Measurements from ENCODE around the gene DRP2. TPM values are rescaled to one million over a fixed set of nuclear protein-coding genes. Genes with fewer than 3 reads are reported as not detected.
"Not testable (repeated sequence)": the region's sequence is repeated elsewhere in the genome, so short reads cannot be mapped to it uniquely, and the experiment has no call there.

Gene DRP2, protein sequence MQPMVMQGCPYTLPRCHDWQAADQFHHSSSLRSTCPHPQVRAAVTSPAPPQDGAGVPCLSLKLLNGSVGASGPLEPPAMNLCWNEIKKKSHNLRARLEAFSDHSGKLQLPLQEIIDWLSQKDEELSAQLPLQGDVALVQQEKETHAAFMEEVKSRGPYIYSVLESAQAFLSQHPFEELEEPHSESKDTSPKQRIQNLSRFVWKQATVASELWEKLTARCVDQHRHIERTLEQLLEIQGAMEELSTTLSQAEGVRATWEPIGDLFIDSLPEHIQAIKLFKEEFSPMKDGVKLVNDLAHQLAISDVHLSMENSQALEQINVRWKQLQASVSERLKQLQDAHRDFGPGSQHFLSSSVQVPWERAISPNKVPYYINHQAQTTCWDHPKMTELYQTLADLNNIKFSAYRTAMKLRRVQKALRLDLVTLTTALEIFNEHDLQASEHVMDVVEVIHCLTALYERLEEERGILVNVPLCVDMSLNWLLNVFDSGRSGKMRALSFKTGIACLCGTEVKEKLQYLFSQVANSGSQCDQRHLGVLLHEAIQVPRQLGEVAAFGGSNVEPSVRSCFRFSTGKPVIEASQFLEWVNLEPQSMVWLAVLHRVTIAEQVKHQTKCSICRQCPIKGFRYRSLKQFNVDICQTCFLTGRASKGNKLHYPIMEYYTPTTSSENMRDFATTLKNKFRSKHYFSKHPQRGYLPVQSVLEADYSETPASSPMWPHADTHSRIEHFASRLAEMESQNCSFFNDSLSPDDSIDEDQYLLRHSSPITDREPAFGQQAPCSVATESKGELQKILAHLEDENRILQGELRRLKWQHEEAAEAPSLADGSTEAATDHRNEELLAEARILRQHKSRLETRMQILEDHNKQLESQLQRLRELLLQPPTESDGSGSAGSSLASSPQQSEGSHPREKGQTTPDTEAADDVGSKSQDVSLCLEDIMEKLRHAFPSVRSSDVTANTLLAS
- under 1 TPM; 0.30 to 0.66 (median 0.42) TPM for total RNA-seq

DNA sequence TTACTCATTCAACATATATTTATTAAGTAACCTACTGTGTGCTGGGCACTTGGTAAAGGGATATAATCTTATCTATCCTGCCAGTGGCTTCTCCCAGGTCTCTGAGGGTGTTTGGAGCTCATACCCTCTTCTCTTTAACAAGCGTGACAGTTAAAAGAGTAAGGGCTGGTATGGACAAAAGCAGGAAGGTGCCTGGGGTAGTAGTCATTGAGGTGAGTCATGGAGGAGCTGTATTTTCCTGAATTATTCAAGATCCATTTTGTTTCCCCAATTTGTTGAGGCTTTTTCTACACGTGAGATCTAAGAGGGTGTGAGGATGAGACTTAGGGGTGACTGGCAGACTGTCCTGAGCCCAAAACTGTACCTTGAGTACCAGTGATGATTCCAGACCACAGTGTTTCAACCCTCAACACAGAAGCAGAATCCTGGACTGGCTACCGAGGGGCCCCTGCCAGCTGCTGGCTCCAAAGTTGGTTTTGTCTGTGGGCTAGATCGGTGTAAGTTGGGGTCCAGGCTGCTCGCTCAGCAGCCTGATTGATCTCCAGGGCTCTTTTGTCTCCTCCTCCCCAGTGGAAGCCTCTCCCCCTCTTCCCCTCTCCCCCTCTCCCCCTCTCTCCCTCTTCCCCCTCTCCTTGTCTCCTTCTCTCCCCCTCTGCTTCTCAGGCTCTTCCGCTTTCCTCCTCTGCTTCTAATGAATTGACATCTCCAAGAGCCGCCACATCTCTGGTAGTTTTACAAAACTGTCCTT is at the start of gene DRP2:
Gene DRP2 (plus strand): TSS at position 671 of the 748 bp plus-strand sequence. CDS start 11,862 bp downstream, outside the sequence.
- no peaks in the 10 kb centered on the region for H3K9me3 Mint-ChIP-seq
- DNase-seq (no peak), ATAC-seq (peak in 1 of 2 donors; percentile 15)
- H3K4me3 Mint-ChIP-seq, result peak within 1 kb of the TSS; percentile 19
- peaks cover 5% of the 10 kb centered on the region for H3K4me1 Mint-ChIP-seq (ENCODE audit: low read depth)
- no peaks in the 10 kb centered on the region for H3K27me3 Mint-ChIP-seq (ENCODE audit: low read depth)
- no peaks in the 10 kb centered on the region for H3K36me3 Mint-ChIP-seq (ENCODE audit: insufficient read depth)

DNA sequence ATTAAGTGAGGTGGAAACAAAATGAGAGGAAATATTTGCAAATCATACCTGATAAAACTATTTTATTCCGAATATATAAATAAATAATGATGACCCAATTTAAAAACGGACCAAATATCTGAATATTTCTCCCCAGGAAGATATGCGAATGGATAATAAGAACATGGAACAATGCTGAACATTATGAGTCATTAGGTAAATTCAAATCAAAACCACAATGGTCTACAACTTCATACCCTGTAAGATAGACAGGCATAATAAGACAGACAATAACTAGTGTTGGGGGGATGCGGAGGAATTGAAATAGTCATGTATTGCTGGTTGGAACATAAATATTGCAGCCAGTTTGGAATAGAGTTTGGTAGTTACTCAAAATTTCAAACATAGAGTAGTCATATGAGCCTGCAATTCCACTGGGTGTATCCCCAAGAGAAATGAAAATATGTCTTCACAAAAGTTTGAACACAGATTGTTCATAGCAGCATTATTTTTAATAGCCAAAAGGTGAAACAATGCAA is 47.6 kb upstream of the DRP2 start:
- H3K9me3 Mint-ChIP-seq, result no peaks in the 10 kb centered on the region
- H3K4me3 Mint-ChIP-seq, result no peak overlapping the region
- no peaks in the 10 kb centered on the region for H3K4me1 Mint-ChIP-seq (ENCODE audit: low read depth)
- no peaks in the 10 kb centered on the region for H3K36me3 Mint-ChIP-seq (ENCODE audit: insufficient read depth)
- no peaks in the 10 kb centered on the region for H3K27me3 Mint-ChIP-seq (ENCODE audit: low read depth)
- ATAC-seq (no peak), DNase-seq (no peak)

DNA sequence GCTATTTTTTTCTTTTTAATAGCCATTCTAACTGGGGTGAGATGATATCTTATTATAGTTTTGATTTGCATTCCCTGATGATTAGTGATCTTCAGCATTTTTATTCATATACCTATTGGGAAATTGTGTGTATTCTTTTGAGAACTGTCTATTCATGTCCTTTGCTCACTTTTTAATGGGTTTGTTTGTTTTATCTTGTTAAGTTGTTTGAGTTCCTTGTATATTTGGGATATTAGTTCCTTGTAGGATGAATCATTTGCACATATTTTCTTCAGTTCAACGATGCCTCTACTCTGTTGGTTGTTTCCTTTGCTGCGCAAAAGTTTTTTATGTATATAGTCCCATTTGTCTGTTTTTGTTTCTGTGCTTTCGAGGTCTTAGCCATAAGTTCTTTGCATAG is 43.1 kb upstream of the DRP2 start:
- Mint-ChIP-seq H3K36me3 (ENCODE audit: insufficient read depth) (no peaks in the 10 kb centered on the region), H3K9me3 (no peaks in the 10 kb centered on the region), H3K4me1 (ENCODE audit: low read depth) (no peaks in the 10 kb centered on the region), H3K27me3 (ENCODE audit: low read depth) (no peaks in the 10 kb centered on the region), H3K4me3 (no peak overlapping the region)
- DNase-seq, result no peak
- ATAC-seq, result no peak

DNA sequence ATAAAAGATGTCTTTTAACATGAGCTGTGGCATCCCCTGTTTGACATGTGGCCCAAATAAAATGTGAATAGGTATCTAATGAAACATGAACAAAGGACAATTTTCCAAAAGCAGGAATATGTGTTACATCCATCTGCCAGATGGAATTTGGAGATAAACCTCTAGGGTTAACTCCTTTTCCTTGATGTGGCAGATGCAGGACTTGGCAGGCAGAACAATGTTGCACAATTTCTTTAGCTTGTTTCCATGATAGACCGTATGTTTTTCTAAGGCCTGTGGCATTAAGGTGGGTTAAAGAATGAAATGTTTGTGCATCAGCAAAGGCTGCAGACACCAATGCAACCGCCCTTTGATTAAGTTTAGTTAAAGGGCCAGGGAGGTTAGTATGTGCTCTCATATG is 34.7 kb upstream of the DRP2 start:
- H3K9me3 Mint-ChIP-seq; H3K27me3 Mint-ChIP-seq (ENCODE audit: low read depth); H3K36me3 Mint-ChIP-seq (ENCODE audit: insufficient read depth); ATAC-seq; H3K4me3 Mint-ChIP-seq; DNase-seq; H3K4me1 Mint-ChIP-seq (ENCODE audit: low read depth): not testable (repeated sequence)

DNA sequence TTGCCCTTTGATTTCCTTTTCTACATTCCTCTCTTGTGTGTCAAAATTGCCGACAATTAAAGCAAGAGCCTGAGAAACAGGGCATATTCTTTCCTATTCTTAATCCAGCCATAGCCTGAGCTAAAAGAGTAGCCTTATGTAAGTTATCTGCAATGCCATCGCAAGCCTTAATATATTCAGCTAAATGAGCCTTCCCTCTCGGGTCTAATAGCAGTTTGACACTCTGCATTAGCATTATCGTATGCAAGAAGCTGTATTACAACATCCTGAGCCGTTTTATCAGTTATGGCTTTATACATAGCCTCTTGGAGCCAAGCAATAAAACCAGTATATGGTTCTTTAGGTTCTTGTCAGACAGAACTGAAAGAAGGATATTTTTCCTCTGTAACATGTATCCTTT is 31.6 kb upstream of the DRP2 start:
- not testable (repeated sequence) for H3K9me3 Mint-ChIP-seq; DNase-seq; H3K4me1 Mint-ChIP-seq (ENCODE audit: low read depth); H3K4me3 Mint-ChIP-seq; H3K36me3 Mint-ChIP-seq (ENCODE audit: insufficient read depth); ATAC-seq; H3K27me3 Mint-ChIP-seq (ENCODE audit: low read depth)

DNA sequence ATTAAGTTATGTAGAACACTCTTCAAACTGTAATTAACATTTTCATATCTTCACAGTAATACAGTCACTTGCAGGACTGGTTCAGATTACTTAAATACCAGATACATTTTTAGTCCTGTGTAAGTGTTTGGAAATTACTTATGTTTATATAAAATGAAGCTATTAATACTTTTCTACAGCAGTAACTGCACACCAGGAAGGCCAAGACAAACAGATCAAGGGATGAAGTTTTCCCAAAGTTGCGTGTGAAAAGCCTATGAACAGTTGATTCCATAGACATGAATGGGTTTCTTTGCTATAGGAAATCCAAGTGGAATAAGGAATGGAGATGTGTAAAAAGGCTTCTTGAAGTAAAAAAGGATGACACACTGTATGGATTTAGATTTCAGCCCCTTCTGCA is 28.9 kb upstream of the DRP2 start:
- no peak overlapping the region for H3K4me3 Mint-ChIP-seq
- no peak for DNase-seq
- H3K9me3 Mint-ChIP-seq, result no peaks in the 10 kb centered on the region
- peaks cover 7% of the 10 kb centered on the region for H3K4me1 Mint-ChIP-seq (ENCODE audit: low read depth)
- no peaks in the 10 kb centered on the region for H3K36me3 Mint-ChIP-seq (ENCODE audit: insufficient read depth)
- ATAC-seq, result no peak
- H3K27me3 Mint-ChIP-seq (ENCODE audit: low read depth), result peaks cover 7% of the 10 kb centered on the region

DNA sequence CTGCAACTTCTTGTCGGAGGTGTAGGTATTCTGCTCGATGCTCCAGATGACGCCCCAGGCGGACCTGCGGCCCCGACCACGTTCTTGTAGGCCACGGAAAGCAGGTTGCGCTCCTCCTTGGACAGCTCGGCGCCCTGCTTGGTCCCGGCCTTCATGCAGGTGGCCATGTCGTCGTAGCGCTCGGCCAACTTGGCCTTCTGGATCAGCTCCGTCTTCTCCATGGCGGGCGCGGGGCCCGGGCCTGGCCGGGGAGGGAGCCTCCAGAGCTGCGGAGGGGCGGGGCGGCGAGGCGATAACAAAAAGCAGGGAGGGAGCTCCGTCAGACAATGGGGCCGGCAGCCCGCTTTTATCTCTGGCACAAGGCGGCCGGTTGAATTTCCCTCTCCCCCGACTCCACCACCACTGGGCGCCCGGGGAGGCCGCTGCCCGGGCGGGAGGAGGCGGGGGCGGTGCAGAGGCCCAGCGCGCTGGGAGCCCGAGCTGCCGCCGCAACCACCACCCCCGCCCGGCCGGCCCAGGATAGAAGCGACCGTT is 28.3 kb upstream of the DRP2 start:
- H3K4me1 Mint-ChIP-seq (ENCODE audit: low read depth), result peaks cover 7% of the 10 kb centered on the region
- H3K27me3 Mint-ChIP-seq (ENCODE audit: low read depth), result peaks cover 7% of the 10 kb centered on the region
- DNase-seq (no peak), ATAC-seq (no peak)
- no peak overlapping the region for H3K4me3 Mint-ChIP-seq
- H3K9me3 Mint-ChIP-seq, result no peaks in the 10 kb centered on the region
- H3K36me3 Mint-ChIP-seq (ENCODE audit: insufficient read depth), result no peaks in the 10 kb centered on the region

DNA sequence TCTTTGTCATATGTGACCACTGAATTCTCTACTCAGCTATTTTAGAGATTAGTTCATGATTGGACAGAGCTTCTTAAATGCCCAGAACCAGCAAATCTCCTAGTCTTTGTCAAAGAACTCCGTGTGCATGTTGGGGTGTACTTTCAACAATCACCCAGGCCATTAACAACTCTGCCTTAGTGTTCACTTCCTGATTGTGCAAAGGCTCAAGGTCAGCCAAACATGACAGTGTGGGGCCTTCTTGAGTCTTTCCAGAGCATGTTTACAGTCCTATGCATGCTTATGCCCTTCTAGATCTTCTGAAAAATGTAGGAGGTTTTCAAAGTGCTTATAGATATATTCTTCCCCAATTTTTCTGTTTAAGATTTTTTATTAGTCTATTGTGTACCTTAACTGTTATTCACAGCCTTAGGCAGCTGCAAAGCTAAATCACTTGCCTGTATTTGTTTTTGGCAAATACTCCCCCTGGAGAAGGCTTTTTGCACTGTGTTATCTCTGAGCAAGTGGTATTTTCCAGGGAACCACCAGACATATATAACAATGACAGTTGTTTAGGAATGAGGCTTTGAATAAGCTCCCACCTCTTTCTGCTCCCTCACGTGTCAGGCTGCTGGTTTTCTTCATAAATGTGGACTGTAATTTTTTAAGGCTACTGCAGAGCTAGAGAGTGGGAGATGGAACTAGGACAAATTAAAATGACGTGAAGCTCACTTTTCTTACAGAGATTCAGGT is 24.0 kb upstream of the DRP2 start:
- Mint-ChIP-seq H3K9me3 (no peaks in the 10 kb centered on the region), H3K4me1 (ENCODE audit: low read depth) (no peaks in the 10 kb centered on the region), H3K36me3 (ENCODE audit: insufficient read depth) (no peaks in the 10 kb centered on the region), H3K4me3 (no peak overlapping the region), H3K27me3 (ENCODE audit: low read depth) (peaks cover 7% of the 10 kb centered on the region)
- ATAC-seq (no peak), DNase-seq (no peak)

DNA sequence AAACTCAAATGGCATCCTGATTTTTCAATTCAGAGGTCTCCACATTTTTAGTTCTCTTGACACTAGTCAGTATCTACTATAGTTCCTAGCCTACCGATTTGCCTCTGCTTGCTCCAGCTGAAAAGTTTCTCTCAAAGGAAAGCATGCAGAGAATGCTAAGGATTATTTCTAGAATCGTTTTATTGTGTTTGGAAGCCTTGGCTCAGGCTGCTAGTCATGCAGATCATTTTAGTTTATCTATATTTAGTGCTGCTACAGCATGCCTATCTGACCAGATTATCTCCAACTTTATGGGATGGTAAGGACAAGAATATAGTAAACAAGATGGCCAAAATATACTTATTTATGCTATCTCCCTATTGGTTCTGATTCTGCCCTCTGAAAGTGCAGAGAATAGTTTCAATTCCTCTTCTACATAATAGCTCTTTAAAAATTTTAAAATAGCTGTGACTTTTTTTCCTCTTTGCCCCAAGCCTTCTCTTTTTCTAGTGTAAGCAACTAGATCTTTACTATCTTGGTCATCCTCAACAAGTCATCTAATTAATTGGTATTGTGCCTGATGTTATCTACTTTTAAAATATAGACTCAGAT is 15.7 kb upstream of the DRP2 start:
- ATAC-seq (no peak), DNase-seq (no peak)
- Mint-ChIP-seq H3K27me3 (ENCODE audit: low read depth) (no peaks in the 10 kb centered on the region), H3K36me3 (ENCODE audit: insufficient read depth) (no peaks in the 10 kb centered on the region), H3K9me3 (no peaks in the 10 kb centered on the region), H3K4me3 (no peak overlapping the region), H3K4me1 (ENCODE audit: low read depth) (peaks cover 12% of the 10 kb centered on the region)

DNA sequence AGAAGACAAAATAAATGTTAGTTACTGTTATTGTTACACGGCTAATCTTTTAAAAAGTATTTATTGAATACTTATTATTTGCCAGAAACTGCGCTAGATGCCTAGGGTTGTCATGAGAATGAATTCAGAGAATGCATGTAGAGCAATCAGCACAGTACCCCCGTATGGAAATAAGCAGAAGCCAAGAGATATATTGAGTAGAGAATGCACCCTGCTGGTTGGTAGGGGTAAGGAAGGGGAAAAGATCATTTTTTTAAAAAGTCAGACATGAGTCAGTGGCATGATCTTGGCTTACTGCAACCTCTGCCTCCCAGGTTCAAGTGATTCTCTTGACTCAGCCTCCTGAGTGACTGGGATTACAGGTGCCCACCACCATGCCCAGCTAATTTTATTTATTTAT is 13.1 kb upstream of the DRP2 start:
- Mint-ChIP-seq H3K4me1 (ENCODE audit: low read depth) (peaks cover 14% of the 10 kb centered on the region), H3K27me3 (ENCODE audit: low read depth) (no peaks in the 10 kb centered on the region), H3K4me3 (no peak overlapping the region), H3K36me3 (ENCODE audit: insufficient read depth) (no peaks in the 10 kb centered on the region), H3K9me3 (no peaks in the 10 kb centered on the region)
- peak; percentile 65 to 72 for ATAC-seq
- no peak for DNase-seq

DNA sequence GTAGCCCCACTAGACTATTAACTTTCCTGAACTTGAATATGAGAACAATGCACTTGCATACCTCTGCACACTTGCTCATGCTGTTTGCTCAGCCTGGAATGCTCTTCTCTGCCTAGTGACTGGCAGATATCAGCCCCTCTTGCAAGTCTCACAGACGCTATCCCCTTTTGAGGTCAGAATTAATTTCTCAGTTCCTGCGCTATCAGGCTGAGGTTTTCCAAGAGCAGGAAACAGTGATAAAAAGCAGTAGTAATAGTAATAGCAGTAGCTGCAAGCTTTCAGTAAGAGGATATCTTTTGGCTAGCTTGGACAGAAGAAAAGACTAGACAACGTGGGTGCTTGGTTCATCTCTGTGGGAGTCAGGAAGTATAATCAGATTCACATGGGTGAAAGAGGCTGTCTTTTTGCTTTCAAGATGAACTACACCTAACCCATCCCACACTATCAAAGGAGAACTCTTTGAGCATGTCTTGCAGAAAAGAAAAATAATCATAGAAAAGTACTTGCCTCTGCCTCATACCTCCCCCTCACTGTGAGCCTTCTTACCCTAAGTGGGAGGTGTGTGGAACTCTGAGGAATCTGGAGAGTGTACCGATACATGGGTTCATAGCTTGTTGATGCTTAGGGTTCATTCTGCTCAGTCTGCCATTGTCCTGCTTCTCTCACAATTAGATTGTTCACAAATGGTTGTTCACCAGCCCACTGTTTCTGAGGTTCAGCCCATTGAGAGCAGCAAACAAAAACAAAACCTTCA is 11.3 kb upstream of the DRP2 start:
- peaks cover 14% of the 10 kb centered on the region for H3K4me1 Mint-ChIP-seq (ENCODE audit: low read depth)
- DNase-seq (no peak), ATAC-seq (peak; percentile 76 to 77)
- no peaks in the 10 kb centered on the region for H3K36me3 Mint-ChIP-seq (ENCODE audit: insufficient read depth)
- no peak overlapping the region for H3K4me3 Mint-ChIP-seq
- H3K27me3 Mint-ChIP-seq (ENCODE audit: low read depth), result no peaks in the 10 kb centered on the region
- no peaks in the 10 kb centered on the region for H3K9me3 Mint-ChIP-seq

DNA sequence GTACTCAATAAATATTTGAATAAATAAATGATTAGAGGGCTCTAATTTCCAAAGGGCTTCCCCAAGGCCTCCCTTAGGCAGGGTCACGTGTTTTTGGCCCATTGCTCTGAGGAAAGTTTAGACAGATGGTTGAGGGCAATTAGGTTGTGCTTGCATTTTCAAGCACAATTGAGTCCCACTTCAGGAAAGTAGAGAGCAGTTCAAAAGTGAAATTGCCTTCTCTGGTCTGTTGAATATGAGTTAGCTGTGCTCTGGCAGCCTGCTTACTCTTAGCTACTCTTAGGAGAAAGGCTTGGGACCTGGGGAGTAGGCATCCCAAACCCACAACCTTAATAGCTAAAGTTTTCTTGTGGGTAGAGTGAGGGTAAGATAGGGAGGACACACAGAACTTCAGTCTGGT is 9.0 kb upstream of the DRP2 start:
- no peaks in the 10 kb centered on the region for H3K36me3 Mint-ChIP-seq (ENCODE audit: insufficient read depth)
- peaks cover 14% of the 10 kb centered on the region for H3K4me1 Mint-ChIP-seq (ENCODE audit: low read depth)
- no peak for DNase-seq
- H3K27me3 Mint-ChIP-seq (ENCODE audit: low read depth), result no peaks in the 10 kb centered on the region
- no peaks in the 10 kb centered on the region for H3K9me3 Mint-ChIP-seq
- no peak overlapping the region for H3K4me3 Mint-ChIP-seq
- no peak for ATAC-seq

Data from activated T-cell treated with anti-CD3 and anti-CD28 coated beads, Interleukin-2, amount 50 U/mL, for 4 hours (primary cell).